PC-3 (cell line): Measurements from ENCODE around the gene PHGDH. TPM values are rescaled to one million over a fixed set of nuclear protein-coding genes. Genes with fewer than 3 reads are reported as not detected.

Experiments
- ATAC-seq: fragments of 200-7000 bp; cut with Tn5 transposase; 2 replicates; pipeline ENCODE4 v1.9.1; 2020; ENCODE audit warnings: mild to moderate bottlenecking, moderate library complexity
- BruUV-seq: library from RNA; stranded (reverse); fragments of 400-500 nt; replicated peaks from 2 replicates; lab custom pipeline; 2021; lab: Mats Ljungman, UMichigan
- CTCF ChIA-PET: fragments of 300-600 bp; sonication (Branson Sonifier 250); formaldehyde crosslinking; loops from one replicate; lab custom pipeline; 2022; ENCODE audit warnings: antibody characterized with exemption; lab: Charles Lee
- POLR2A ChIA-PET: fragments of 300-600 bp; sonication (Branson Sonifier 250); formaldehyde crosslinking; loops from one replicate; lab custom pipeline; 2022; ENCODE audit warnings: antibody characterized with exemption; ENCODE audit not compliant: unreplicated experiment; lab: Charles Lee
- DNase-seq: peaks from one replicate; pipeline ENCODE4 v3.0.0-alpha.2; 2015
- H2AFZ ChIP-seq: fragments of 300-600 bp; sonication (generic); 2 replicates; pipeline ENCODE4 v1.6.0; 2016; ENCODE audit warnings: antibody characterized with exemption, low read length
- H3F3A ChIP-seq: fragments of 300-600 bp; sonication (generic); one replicate; pipeline ENCODE4 v1.6.0; 2017; ENCODE audit warnings: antibody characterized with exemption, low read length, control low read depth, mild to moderate bottlenecking; ENCODE audit not compliant: unreplicated experiment
- H3K27ac ChIP-seq: fragments of 300-600 bp; sonication (generic); 2 replicates; pipeline ENCODE4 v1.5.1; 2016; ENCODE audit warnings: mild to moderate bottlenecking, low read length
- H3K27me3 ChIP-seq: fragments of 300-600 bp; sonication (generic); 2 replicates; pipeline ENCODE4 v1.6.1; 2016; ENCODE audit warnings: low read length, mixed read lengths
- H3K36me3 ChIP-seq: fragments of 300-600 bp; sonication (generic); 2 replicates; pipeline ENCODE4 v1.6.1; 2016; ENCODE audit warnings: low read depth, mixed run types, low read length, mixed read lengths
- H3K4me1 ChIP-seq: fragments of 300-600 bp; sonication (generic); 2 replicates; pipeline ENCODE4 v1.5.1; 2016; ENCODE audit warnings: low read length; ENCODE audit not compliant: insufficient read depth
- H3K4me2 ChIP-seq: fragments of 300-600 bp; sonication (generic); 2 replicates; pipeline ENCODE4 v1.6.0; 2016; ENCODE audit warnings: low read length
- H3K4me3 ChIP-seq: fragments of 300-600 bp; sonication (generic); 2 replicates; pipeline ENCODE4 v1.5.1; 2016; ENCODE audit warnings: mild to moderate bottlenecking, low read length, mixed read lengths
- H3K79me2 ChIP-seq: fragments of 300-600 bp; sonication (generic); 2 replicates; pipeline ENCODE4 v1.6.1; 2017; ENCODE audit warnings: low read length, mixed read lengths
- H3K9ac ChIP-seq: fragments of 300-600 bp; sonication (generic); 2 replicates; pipeline ENCODE4 v1.6.0; 2016; ENCODE audit warnings: mild to moderate bottlenecking, low read length
- H3K9me2 ChIP-seq: fragments of 300-600 bp; sonication (generic); replicated peaks from 2 replicates; pipeline ENCODE4 v1.6.1; 2016; ENCODE audit warnings: mixed run types, low read length, mixed read lengths
- H3K9me3 ChIP-seq: fragments of 300-600 bp; sonication (generic); 2 replicates; pipeline ENCODE4 v1.6.1; 2016; ENCODE audit warnings: low read length, mixed read lengths
- H4K20me1 ChIP-seq: fragments of 300-600 bp; sonication (generic); 2 replicates; pipeline ENCODE4 v1.6.1; 2016; ENCODE audit warnings: low read length, mixed read lengths
- EZH2 ChIP-seq: fragments of 300-600 bp; sonication (generic); IDR thresholded peaks from one replicate; pipeline ENCODE4 v1.6.1; 2017; ENCODE audit warnings: antibody characterized with exemption, mild to moderate bottlenecking, low read length; ENCODE audit not compliant: unreplicated experiment
- EZH2phosphoT487 ChIP-seq: fragments of 300-600 bp; sonication (generic); IDR thresholded peaks from 2 replicates; pipeline ENCODE4 v1.6.1; 2018; ENCODE audit warnings: mild to moderate bottlenecking, antibody characterized with exemption, low read length, borderline replicate concordance
- intact Hi-C: fragments of 100-400 bp; cut with micrococcal nuclease; formaldehyde crosslinking; loops from 2 replicates; pipeline ENCODE4 v1.9.0; 2023
- total RNA-seq: library from RNA; depleted of rRNA; stranded (reverse); fragments of >200 nt; gene quantifications from 2 replicates; pipeline ENCODE4 v1.2.3, GENCODE V29; 2014
- TF ChIP-seq, protein P1 (sequence below): fragments of 300-600 bp; sonication (generic); conservative IDR thresholded peaks from 2 replicates; pipeline ENCODE4 v1.5.1; 2017; ENCODE audit warnings: antibody characterized with exemption, low read depth, mild to moderate bottlenecking, low read length

The PHGDH gene
- total RNA-seq, 1 experiment from 2014 or later: 134 TPM

DNA sequence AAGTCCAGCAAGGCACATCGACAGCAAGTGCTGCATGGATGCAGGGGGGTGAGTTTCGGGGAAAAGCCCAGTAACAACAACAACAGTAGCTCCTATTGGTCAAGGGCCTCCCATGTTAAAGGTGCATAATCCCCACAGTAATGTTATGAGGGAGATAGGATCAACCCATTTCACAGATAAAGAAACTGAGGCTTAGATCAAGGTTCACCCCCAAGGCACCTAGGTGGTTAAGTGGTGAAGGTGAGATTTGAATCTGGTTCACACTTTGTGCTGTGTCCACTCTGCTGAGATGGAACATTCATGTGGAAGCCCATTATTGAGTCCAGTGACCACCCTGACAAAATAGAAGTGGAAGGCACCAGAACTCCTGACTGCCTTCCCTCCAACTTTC is 24.9 kb downstream of the PHGDH start:
- H3K9me3 ChIP-seq: no peaks in the 10 kb centered on the region
- DNase-seq: no peak
- no peaks in the 10 kb centered on the region for H4K20me1 ChIP-seq
- H3K27me3 ChIP-seq: no peaks in the 10 kb centered on the region
- H3K4me1 ChIP-seq: no peaks in the 10 kb centered on the region
- H3K4me2 ChIP-seq: no peak overlapping the region
- H3K79me2 ChIP-seq: no peaks in the 10 kb centered on the region
- ATAC-seq: no peak
- H3K27ac ChIP-seq: no peak overlapping the region
- ChIA-PET CTCF (no interaction called here), POLR2A (no interaction called here)
- no peak overlapping the region for H3K9ac ChIP-seq
- H3K9me2 ChIP-seq: no peaks in the 10 kb centered on the region
- H3K36me3 ChIP-seq: peaks cover 22% of the 10 kb centered on the region
- no peak overlapping the region for H2AFZ ChIP-seq
- BruUV-seq: no TSS peak
- H3K4me3 ChIP-seq: no peak overlapping the region
- intact Hi-C loops: no loop called here
- TF ChIP-seq EZH2phosphoT487 (no peak), EZH2 (no peak)
- TF ChIP-seq, protein P1, sequence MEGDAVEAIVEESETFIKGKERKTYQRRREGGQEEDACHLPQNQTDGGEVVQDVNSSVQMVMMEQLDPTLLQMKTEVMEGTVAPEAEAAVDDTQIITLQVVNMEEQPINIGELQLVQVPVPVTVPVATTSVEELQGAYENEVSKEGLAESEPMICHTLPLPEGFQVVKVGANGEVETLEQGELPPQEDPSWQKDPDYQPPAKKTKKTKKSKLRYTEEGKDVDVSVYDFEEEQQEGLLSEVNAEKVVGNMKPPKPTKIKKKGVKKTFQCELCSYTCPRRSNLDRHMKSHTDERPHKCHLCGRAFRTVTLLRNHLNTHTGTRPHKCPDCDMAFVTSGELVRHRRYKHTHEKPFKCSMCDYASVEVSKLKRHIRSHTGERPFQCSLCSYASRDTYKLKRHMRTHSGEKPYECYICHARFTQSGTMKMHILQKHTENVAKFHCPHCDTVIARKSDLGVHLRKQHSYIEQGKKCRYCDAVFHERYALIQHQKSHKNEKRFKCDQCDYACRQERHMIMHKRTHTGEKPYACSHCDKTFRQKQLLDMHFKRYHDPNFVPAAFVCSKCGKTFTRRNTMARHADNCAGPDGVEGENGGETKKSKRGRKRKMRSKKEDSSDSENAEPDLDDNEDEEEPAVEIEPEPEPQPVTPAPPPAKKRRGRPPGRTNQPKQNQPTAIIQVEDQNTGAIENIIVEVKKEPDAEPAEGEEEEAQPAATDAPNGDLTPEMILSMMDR: no peak
- H3F3A ChIP-seq: no peaks in the 10 kb centered on the region

DNA sequence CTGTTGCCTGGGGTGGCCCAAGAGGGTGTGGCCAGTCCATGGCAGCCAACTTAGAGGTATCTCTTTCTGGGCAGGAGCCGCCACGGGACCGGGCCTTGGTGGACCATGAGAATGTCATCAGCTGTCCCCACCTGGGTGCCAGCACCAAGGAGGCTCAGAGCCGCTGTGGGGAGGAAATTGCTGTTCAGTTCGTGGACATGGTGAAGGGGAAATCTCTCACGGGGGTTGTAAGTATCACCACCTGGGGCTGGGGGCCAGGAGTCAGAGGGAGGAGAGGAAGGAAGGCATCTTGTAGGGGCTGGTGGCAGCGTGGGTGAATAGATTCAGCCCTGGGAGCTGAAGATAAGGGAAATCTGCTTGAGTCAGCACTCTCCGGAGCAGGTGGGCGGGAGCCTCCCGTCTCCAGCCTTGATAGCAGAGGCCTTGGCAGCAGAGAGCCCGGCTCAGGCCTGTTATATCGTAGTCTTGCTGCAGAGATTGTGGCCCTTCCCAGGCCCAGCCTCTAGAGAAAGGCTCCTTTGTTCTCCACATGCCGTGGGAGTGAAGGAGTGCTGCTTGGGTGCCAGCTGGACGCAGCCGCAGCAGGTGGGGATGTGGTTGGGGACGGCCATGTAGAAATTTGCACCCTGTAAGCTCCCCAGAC is 25.4 kb downstream of the PHGDH start:
- TF ChIP-seq EZH2phosphoT487 (no peak), EZH2 (no peak)
- TF ChIP-seq, protein P1: no peak
- Histone ChIP-seq H2AFZ (no peak overlapping the region), H4K20me1 (no peaks in the 10 kb centered on the region), H3K79me2 (no peaks in the 10 kb centered on the region), H3K4me1 (no peaks in the 10 kb centered on the region), H3K36me3 (peaks cover 22% of the 10 kb centered on the region), H3K9ac (no peak overlapping the region), H3K9me3 (no peaks in the 10 kb centered on the region), H3K4me3 (no peak overlapping the region), H3F3A (no peaks in the 10 kb centered on the region), H3K27me3 (no peaks in the 10 kb centered on the region), H3K9me2 (no peaks in the 10 kb centered on the region), H3K4me2 (no peak overlapping the region), H3K27ac (no peak overlapping the region)
- POLR2A ChIA-PET: no interaction called here
- ATAC-seq (no peak), DNase-seq (no peak)
- CTCF ChIA-PET: interaction anchor here (0.5 kb wide), 1 partner anchor 113 kb away, joined by 11 read pairs; no protein-coding TSS in a partner anchor
- no TSS peak for BruUV-seq
- intact Hi-C loops: no loop called here

DNA sequence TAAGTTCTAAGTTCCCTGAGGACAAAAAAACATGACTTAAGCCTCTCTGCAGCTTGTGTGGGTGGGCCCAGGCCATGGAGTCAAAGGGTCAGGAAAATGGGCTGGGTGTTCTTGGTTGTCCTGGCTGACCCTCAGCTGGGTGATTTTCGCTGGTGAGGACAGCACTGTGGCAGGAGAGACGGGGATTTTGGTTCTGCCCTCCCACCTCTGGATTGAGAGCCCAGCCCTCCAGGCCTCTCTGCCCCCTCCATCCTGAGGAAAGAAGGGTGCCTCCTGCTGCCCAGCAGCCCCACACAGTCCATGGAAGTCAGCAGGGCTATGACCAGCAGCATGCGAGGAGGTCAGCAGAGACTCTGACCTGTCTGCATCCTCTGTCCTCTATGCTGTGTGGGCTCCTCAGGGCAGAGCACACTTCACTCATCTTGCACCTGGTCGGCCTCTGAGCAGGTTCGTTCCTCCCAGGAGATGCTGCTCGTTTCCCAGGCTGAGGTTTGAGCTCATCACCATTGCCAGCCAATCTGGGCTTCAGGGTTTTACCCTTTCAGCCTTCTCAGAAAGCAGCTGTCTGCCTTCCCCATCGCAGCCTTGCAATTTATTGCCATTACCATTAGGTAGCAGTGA is 26.5 kb downstream of the PHGDH start:
- intact Hi-C loops: no loop called here
- H2AFZ ChIP-seq: no peak overlapping the region
- no peak for ATAC-seq
- no peak for DNase-seq
- no peaks in the 10 kb centered on the region for H3K9me2 ChIP-seq
- H3K79me2 ChIP-seq: no peaks in the 10 kb centered on the region
- no TSS peak for BruUV-seq
- H4K20me1 ChIP-seq: no peaks in the 10 kb centered on the region
- H3K9me3 ChIP-seq: no peaks in the 10 kb centered on the region
- H3K27me3 ChIP-seq: no peaks in the 10 kb centered on the region
- no peaks in the 10 kb centered on the region for H3F3A ChIP-seq
- H3K9ac ChIP-seq: no peak overlapping the region
- peaks cover 22% of the 10 kb centered on the region for H3K36me3 ChIP-seq
- H3K4me1 ChIP-seq: no peaks in the 10 kb centered on the region
- ChIA-PET CTCF (interaction anchor here (0.5 kb wide), 1 partner anchor 114 kb away, joined by 11 read pairs; no protein-coding TSS in a partner anchor), POLR2A (no interaction called here)
- H3K4me2 ChIP-seq: no peak overlapping the region
- TF ChIP-seq, protein P1: no peak
- TF ChIP-seq EZH2 (no peak), EZH2phosphoT487 (no peak)
- H3K27ac ChIP-seq: no peak overlapping the region
- H3K4me3 ChIP-seq: no peak overlapping the region
